Transverse colon (tissue), 4 donors: ENCODE results near the gene AMFR. TPM values are rescaled to one million over a fixed set of nuclear protein-coding genes. Genes with fewer than 3 reads are reported as not detected.

Source experiments
- DNase-seq: peaks from one replicate; pipeline ENCODE4 v3.0.0-alpha.2; 2019
- H3K27ac ChIP-seq, 4 donors: fragments of 200-600 bp; sonication (generic); 2 replicates each; pipeline ENCODE4 v1.5.1; 2016 to 2018; ENCODE audit warnings: inconsistent platforms in 4 of 4
- H3K27me3 ChIP-seq: fragments of 200-600 bp; sonication (generic); 2 replicates; pipeline ENCODE4 v1.5.1; 2017; ENCODE audit warnings: inconsistent platforms
- H3K36me3 ChIP-seq, 4 donors: fragments of 200-600 bp; sonication (generic); 2 replicates each; pipeline ENCODE4 v1.5.1; 2017 to 2019; ENCODE audit warnings: inconsistent platforms in 4 of 4
- H3K4me1 ChIP-seq, 4 donors: fragments of 200-600 bp; sonication (generic); 2 replicates each; pipeline ENCODE4 v1.5.1; 2017 to 2020; ENCODE audit warnings: inconsistent platforms in 4 of 4
- H3K4me3 ChIP-seq, 4 donors: fragments of 200-600 bp; sonication (generic); 1 replicate in 1 of 4; 2 replicates in 3 of 4; pipeline versions ENCODE4 v1.5.1 to v1.6.1; 2017 to 2019; ENCODE audit warnings: inconsistent platforms in 4 of 4
- H3K9me3 ChIP-seq, 2 donors: fragments of 200-600 bp; sonication (generic); 2 replicates each; pipeline ENCODE4 v1.5.1; 2017 to 2019; ENCODE audit warnings: inconsistent platforms in 2 of 2
- EP300 ChIP-seq: sonication (generic); formaldehyde crosslinking; IDR thresholded peaks from one replicate; pipeline ENCODE4 v1.6.1; 2017; ENCODE audit warnings: antibody characterized with exemption, low read depth
- POLR2A ChIP-seq: fragments of 450-650 bp; IDR thresholded peaks from one replicate; pipeline ENCODE4 v1.6.1; 2016; ENCODE audit warnings: antibody characterized with exemption, mild to moderate bottlenecking, moderate library complexity
- POLR2AphosphoS5 ChIP-seq, 3 donors: sonication (generic); formaldehyde crosslinking; IDR thresholded peaks; one replicate each; pipeline ENCODE4 v1.6.1; 2016; ENCODE audit warnings: antibody characterized with exemption in 3 of 3
- WGBS, 2 donors: methylation state at CpG; one replicate each; pipeline ENCODE4 v1.1.5; 2018; ENCODE audit warnings: low coverage in 1 of 2; 5-methylcytosine and 5-hydroxymethylcytosine counted together
- in situ Hi-C, 4 donors: fragments of 200-750 bp; cut with MboI; loops; one replicate each; pipeline versions ENCODE4 v1.15.0 to v1.15.1; 2017; ENCODE audit warnings: low sequenced_read_pairs in 3 of 4, low pct_ligation_motif_present in 1 of 4, low pct_unique_long_range_greater_than_20kb in 1 of 4
- intact Hi-C: fragments of 100-400 bp; cut with DNase I; formaldehyde crosslinking; loops from one replicate; pipeline ENCODE4 v1.15.1; 2023; ENCODE audit warnings: low total_unique reads
- total RNA-seq, 4 donors: library from RNA; depleted of rRNA; stranded (reverse); fragments of >200 nt; gene quantifications; one replicate each; pipeline ENCODE4 v1.1.0, GENCODE V29; 2016
- TF ChIP-seq, protein P1 (sequence below), 5 experiments: fragments of 200-600 bp in 3 of 5; fragments of 450-650 bp in 2 of 5; sonication (generic) in 3 of 5; IDR thresholded peaks; 1 replicate in 2 of 5; 2 replicates in 3 of 5; pipeline ENCODE4 v1.5.1; 2016 to 2017; ENCODE audit warnings: antibody characterized with exemption in 5 of 5, inconsistent platforms in 3 of 5, mild to moderate bottlenecking in 2 of 5, moderate library complexity in 1 of 5

Gene AMFR
- total RNA-seq, 4 donors from 2014 or later: 60.7 to 156 (median 114) TPM

DNA sequence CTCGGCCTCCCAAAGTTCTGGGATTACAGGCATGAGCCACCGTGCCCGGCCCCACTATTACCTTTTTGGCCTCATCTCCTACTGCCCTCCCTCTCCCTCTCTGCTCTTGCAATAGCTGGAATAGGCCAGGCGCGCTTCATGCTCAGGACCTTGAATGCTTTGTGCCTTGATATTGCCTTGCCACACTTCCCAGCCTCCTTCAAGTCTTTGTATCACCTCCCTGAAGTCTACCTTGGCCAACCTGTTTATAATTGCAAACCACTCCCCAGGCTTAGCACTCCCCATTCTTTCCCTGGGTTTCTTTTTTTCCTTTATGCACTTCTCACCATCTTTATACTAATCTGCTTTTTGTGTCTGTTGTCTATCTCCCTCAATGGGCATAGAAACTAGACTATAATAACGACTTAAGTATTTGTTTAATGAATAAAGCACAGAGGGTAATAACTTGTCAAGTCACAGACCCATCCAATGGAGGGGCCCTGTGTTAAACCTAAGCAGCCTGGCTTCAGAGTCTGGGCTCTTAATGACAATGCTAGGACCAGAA, 32.7 kb upstream of the AMFR start:
- no peaks in the 10 kb centered on the region for H3K27me3 ChIP-seq
- peaks cover 0 to 43% (median 18%) of the 10 kb centered on the region in 4 donors for H3K36me3 ChIP-seq
- no peak overlapping the region for H3K4me3 ChIP-seq
- intact Hi-C loops: no loop called here
- DNase-seq: no peak
- TF ChIP-seq, protein P1, sequence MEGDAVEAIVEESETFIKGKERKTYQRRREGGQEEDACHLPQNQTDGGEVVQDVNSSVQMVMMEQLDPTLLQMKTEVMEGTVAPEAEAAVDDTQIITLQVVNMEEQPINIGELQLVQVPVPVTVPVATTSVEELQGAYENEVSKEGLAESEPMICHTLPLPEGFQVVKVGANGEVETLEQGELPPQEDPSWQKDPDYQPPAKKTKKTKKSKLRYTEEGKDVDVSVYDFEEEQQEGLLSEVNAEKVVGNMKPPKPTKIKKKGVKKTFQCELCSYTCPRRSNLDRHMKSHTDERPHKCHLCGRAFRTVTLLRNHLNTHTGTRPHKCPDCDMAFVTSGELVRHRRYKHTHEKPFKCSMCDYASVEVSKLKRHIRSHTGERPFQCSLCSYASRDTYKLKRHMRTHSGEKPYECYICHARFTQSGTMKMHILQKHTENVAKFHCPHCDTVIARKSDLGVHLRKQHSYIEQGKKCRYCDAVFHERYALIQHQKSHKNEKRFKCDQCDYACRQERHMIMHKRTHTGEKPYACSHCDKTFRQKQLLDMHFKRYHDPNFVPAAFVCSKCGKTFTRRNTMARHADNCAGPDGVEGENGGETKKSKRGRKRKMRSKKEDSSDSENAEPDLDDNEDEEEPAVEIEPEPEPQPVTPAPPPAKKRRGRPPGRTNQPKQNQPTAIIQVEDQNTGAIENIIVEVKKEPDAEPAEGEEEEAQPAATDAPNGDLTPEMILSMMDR (IDR thresholded peaks at IDR 0.05): no peak
- TF ChIP-seq EP300: no peak
- TF ChIP-seq POLR2A: no peak
- no peak for TF ChIP-seq POLR2AphosphoS5 (IDR thresholded peaks at IDR 0.05)
- in situ Hi-C loops: no loop called here
- H3K4me1 ChIP-seq: peaks cover 0 to 5% (median 2%) of the 10 kb centered on the region in 4 donors
- WGBS, 2 donors: 94 to 96% methylated on average over 6 of the region's 6 CpGs
- no peak overlapping the region for H3K27ac ChIP-seq
- no peaks in the 10 kb centered on the region for H3K9me3 ChIP-seq

DNA sequence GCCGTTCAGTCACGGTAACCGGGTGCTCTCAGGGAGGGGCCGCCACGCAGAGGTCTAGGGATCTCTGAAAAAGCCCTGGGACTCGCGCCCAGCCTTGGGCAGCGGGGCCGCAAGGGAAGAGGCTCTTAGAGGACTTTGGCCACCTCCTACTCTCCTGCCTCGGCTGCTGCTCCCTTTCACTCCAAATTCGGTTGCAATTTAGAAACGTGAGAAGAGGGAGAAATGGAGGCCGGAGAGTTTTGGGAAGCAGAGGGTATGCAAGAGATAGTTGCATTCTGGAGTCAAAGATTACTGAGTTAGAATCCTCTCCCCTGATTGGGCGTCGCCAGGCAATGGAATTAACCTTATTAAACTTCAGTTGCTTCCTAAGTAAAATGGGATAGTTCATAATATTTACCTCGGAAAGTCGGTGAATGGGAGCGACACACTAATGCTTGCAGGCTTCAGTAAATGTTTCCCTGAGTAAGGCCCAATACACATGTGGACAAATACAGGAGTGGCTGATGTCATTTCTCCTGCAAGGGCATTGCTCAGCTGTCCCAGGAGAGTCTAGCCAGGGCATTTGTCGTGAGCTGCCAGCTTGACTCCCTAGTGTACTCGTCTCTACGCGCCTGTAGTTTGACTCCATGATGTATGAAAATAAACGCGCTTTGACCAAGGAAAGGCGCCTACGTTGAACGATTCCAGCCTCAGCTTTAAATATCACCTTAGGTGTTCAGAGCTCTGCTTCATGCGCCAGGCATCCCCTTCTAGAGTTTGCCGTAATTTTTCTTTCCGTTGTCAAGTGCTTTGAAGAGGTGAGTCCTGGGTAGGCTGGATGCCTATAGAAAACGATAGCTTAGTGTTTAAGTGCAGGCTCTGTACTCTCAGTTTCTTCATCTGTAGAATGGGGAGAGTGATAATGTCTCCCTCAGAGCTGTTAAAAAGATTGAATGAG, 26.7 kb upstream of the AMFR start:
- Histone ChIP-seq H3K27me3 (no peaks in the 10 kb centered on the region), H3K27ac (peak overlapping the region; percentile 86 to 93 (median 91)), H3K4me3 (peak overlapping the region; percentile 58 to 85 (median 74)), H3K4me1 (peaks cover 20 to 43% (median 26%) of the 10 kb centered on the region in 4 donors), H3K9me3 (no peaks in the 10 kb centered on the region), H3K36me3 (peaks cover 0 to 29% (median 7%) of the 10 kb centered on the region in 4 donors)
- WGBS, 2 donors: 3% methylated on average over 31 of the region's 31 CpGs; no CpG with 5 or more reads in 1 of the 2 donors
- DNase-seq: peak; percentile 26
- TF ChIP-seq EP300 (no peak), POLR2A (no peak), POLR2AphosphoS5 (IDR thresholded peaks at IDR 0.05) (peak in 1 of 3 donors; percentile 13)
- TF ChIP-seq, protein P1 (IDR thresholded peaks at IDR 0.05): no peak
- in situ Hi-C loops (no loop called here), intact Hi-C loops (no loop called here)

DNA sequence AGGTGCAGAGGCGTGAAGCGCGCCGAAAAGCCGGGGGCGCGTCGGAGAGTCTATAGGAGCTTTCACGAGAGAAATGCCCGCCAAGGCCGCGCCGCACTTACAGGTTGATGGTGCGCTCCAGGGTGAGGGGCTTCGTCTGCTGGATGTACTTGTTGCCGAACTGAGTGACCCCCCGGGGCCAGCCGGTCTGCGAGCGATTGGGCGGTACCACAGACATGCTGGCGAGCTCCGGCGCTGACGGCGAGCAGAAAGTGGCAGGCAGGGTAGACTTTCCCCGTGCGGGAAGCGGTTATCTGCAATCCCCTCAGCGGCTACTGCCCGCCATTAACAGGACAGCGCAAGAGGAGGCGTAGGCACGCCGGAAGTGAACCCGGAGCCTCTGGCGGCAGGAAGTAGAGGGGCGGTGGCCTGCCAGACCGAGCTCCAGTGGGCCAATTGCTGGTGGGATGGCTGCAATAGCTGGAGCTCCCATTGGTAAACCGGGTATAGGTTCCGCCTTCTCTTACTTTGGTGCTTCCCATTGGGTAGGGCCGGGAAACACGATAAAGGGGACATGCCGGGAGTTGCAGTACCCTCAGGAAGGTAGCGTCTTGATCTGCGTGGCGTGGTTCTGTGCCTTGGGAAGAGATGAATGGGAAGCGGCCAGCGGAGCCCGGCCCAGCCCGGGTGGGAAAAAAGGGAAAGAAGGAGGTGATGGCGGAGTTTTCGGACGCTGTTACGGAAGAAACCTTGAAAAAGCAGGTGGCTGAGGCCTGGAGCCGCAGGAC, 25.8 kb upstream of the AMFR start, which contains the start of the genes NUDT21 and OGFOD1:
Gene NUDT21, minus strand, starts transcription at position 347 of the 767 bp plus-strand sequence. Its CDS starts 130 bp downstream, at position 217.
Gene OGFOD1, plus strand, starts transcription at position 569 of the 767 bp plus-strand sequence. Its CDS starts 59 bp downstream, at position 628.
- Histone ChIP-seq H3K27ac (peak within 1 kb of the TSS; percentile 86 to 93 (median 91)), H3K4me3 (peak within 1 kb of the TSS; percentile 58 to 85 (median 84)), H3K4me1 (peaks cover 20 to 43% (median 26%) of the 10 kb centered on the region in 4 donors), H3K36me3 (peaks cover 0 to 27% (median 7%) of the 10 kb centered on the region in 4 donors), H3K27me3 (no peaks in the 10 kb centered on the region), H3K9me3 (no peaks in the 10 kb centered on the region)
- TF ChIP-seq POLR2AphosphoS5 (IDR thresholded peaks at IDR 0.05) (peak; percentile 77 to 84 (median 79)), POLR2A (peak; percentile 75), EP300 (no peak)
- 0 to 1% methylated on average over 15 to 56 of the region's 56 CpGs for WGBS, 2 donors
- intact Hi-C loops (no loop called here), in situ Hi-C loops (no loop called here)
- DNase-seq: peak; percentile 95

DNA sequence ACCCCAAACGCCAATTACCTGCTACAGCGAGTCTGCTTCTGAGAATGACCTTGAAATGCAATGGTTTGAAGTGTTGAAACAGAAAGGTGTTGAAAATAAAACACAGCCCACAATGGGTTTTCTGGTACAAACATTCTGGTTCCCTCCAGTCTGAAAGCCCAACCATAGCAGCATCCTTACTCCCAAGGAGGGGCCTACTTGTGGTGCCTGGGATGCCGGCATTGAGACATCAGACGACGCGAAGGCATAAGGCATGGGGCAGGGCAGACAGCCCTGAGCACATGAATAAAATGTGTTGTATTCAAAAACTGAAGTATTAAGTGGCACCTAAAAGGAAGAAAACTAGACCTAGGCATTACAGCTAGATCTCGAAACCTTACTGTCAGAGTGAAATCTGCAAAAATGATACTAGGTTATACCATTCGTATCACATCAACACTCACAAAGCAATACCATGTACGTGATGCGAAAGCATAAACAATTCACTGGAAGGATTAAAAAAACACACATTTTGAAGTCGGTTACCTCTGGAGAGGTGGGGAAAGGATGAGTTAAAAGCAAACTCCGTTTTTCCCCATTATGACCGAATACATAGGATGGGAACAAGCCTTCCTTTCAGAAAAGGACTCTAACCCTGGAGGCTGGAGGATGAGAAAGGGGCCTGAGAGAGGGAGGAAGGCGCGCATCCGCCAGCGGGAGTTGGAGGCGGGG, 25.1 kb upstream of the AMFR start:
- Histone ChIP-seq H3K4me1 (peaks cover 20 to 43% (median 26%) of the 10 kb centered on the region in 4 donors), H3K9me3 (no peaks in the 10 kb centered on the region), H3K27me3 (no peaks in the 10 kb centered on the region), H3K36me3 (peaks cover 0 to 20% (median 5%) of the 10 kb centered on the region in 4 donors), H3K4me3 (peak overlapping the region; percentile 58 to 85 (median 84)), H3K27ac (peak overlapping the region; percentile 86 to 93 (median 91))
- in situ Hi-C loops: no loop called here
- DNase-seq: no peak
- 9 to 11% methylated on average over 8 to 18 of the region's 18 CpGs for WGBS, 2 donors
- intact Hi-C loops: no loop called here
- TF ChIP-seq, protein P1 (IDR thresholded peaks at IDR 0.05): no peak
- TF ChIP-seq EP300 (no peak), POLR2A (no peak)
